ENCODE results near the gene CRABP1. TPM values are rescaled to one million over a fixed set of nuclear protein-coding genes. Genes with fewer than 3 reads are reported as not detected.
A peak's percentile ranks its signal among the peaks of the same experiment; 100 is the strongest.

CRABP1 gene
- 100 to 1,000 TPM; 103 TPM for total RNA-seq
- 2,939 TPM for polyA plus RNA-seq (2013, experiment 1 of 2)
- polyA plus RNA-seq (2013, experiment 2 of 2), result 3,263 TPM
- long read RNA-seq, experiment 1, transcript CRABP1-201 (4 exons, 772 nt), result major isoform, 79 of 88 reads
- long read RNA-seq, experiment 1, partial matches to known transcripts, result 2 of 88 reads
- long read RNA-seq, experiment 1, other reads (novel, unspliced or antisense), result 5 of 88 reads
- long read RNA-seq, experiment 2, transcript CRABP1-201 (4 exons, 772 nt), result major isoform, 71 of 72 reads
- long read RNA-seq, experiment 2, partial matches to known transcripts, result 0 of 72 reads
- long read RNA-seq, experiment 2, other reads (novel, unspliced or antisense), result 1 of 72 reads
- long read RNA-seq, experiment 3, transcript CRABP1-201 (4 exons, 772 nt), result major isoform, 36 of 36 reads
- long read RNA-seq, experiment 3, partial matches to known transcripts, result 0 of 36 reads
- long read RNA-seq, experiment 3, other reads (novel, unspliced or antisense), result 0 of 36 reads
- long read RNA-seq, experiment 4, transcript CRABP1-201 (4 exons, 772 nt), result major isoform, 9 of 10 reads
- long read RNA-seq, experiment 4, partial matches to known transcripts, result 0 of 10 reads
- long read RNA-seq, experiment 4, other reads (novel, unspliced or antisense), result 0 of 10 reads

DNA sequence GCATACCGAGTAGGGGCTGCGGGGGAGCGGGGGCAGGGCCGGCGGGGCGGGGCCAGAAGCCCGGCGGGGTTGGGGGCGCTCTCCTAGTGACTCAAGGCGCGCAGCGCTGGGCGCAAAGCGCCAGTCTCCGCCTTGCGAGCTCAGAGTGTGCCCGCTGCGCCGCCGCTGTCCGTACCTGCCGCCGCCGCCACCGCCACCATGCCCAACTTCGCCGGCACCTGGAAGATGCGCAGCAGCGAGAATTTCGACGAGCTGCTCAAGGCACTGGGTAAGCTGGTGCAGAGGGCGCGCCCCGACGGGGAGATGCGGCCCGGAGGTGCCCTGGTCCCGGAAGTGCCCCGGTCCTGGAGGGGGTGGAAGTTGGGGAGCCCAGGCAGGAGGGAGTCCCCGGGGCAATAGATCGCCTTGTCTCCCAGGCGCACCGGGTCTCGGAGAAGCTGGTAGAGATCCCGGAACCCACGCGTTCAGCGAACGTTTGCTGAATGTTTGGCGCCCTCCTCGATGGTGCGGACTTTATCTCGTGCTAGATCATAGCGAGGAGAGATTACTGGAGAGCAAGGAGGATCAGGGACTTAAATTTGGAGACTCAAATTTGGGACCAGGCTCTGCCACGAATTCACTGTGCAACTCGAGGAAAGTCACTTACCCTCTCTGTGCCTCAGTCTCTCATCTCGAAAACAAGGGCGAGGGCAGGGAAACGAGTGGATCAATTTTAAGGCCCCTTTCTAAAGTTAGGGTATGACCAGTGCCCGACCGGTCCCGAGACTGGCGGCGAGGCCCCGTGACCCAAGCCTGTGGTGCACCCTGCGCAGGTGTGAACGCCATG, at the start of gene CRABP1:
Gene CRABP1 (plus strand): TSS at position 123 of the 826 bp plus-strand sequence. CDS start 76 bp downstream, at position 199.
- Mint-ChIP-seq H3K4me1 (peaks cover 3% of the 10 kb centered on the region), H3K4me3 (peak within 1 kb of the TSS; percentile 60), H3K9me3 (no peaks in the 10 kb centered on the region), H3K27me3 (ENCODE audit: insufficient read depth) (peaks cover 55% of the 10 kb centered on the region), H3K27ac (no peak within 1 kb of the TSS), H3K36me3 (ENCODE audit: low read depth) (peaks cover 2% of the 10 kb centered on the region)
- peaks cover 59% of the 10 kb centered on the region for H3K27me3 ChIP-seq (ENCODE audit: control insufficient read depth, insufficient read depth, low read length, poor library complexity, severe bottlenecking)
- H3K36me3 ChIP-seq (ENCODE audit: control insufficient read depth, insufficient read depth, low read length), result no peaks in the 10 kb centered on the region
- no peaks in the 10 kb centered on the region for H3K4me1 ChIP-seq (ENCODE audit: control insufficient read depth, insufficient read depth, low read length)
- peak; percentile 89 for DNase-seq
- peak within 1 kb of the TSS; percentile 77 for H3K27ac ChIP-seq (ENCODE audit: low read depth, low read length)
- H3K4me3 ChIP-seq (ENCODE audit: low read length), result peak within 1 kb of the TSS; percentile 79
- WGBS, 2 experiments (ENCODE audit: insufficient coverage in 1 of 2, insufficient read length in 1 of 2), result 3% methylated on average over 16 to 67 of the region's 67 CpGs
- peak; percentile 36 for TF ChIP-seq CTCF (conservative IDR thresholded peaks at IDR 0.05)
- H3K9me3 ChIP-seq (ENCODE audit: control insufficient read depth, low read length), result no peaks in the 10 kb centered on the region
- no peak within 1 kb of the TSS for H3K9ac ChIP-seq (ENCODE audit: extremely low read depth, low read length, poor library complexity, severe bottlenecking)

- peaks cover 18% of the 10 kb centered on the region for H3K36me3 Mint-ChIP-seq (ENCODE audit: low read depth)
- no peak overlapping the region for H3K4me3 Mint-ChIP-seq
- no peak for TF ChIP-seq CTCF (conservative IDR thresholded peaks at IDR 0.05)
- no peak overlapping the region for H3K27ac Mint-ChIP-seq
- H3K27ac ChIP-seq (ENCODE audit: low read depth, low read length), result no peak overlapping the region
- peaks cover 62% of the 10 kb centered on the region for H3K36me3 ChIP-seq (ENCODE audit: control insufficient read depth, insufficient read depth, low read length)
- H3K27me3 ChIP-seq (ENCODE audit: control insufficient read depth, insufficient read depth, low read length, poor library complexity, severe bottlenecking), result no peaks in the 10 kb centered on the region
- WGBS, 2 experiments (ENCODE audit: insufficient coverage in 1 of 2, insufficient read length in 1 of 2), result 75 to 80% methylated on average over 2 of the region's 2 CpGs
- H3K4me1 Mint-ChIP-seq, result no peaks in the 10 kb centered on the region
- H3K27me3 Mint-ChIP-seq (ENCODE audit: insufficient read depth), result no peaks in the 10 kb centered on the region
- H3K9me3 ChIP-seq (ENCODE audit: control insufficient read depth, low read length), result no peaks in the 10 kb centered on the region
- no peaks in the 10 kb centered on the region for H3K9me3 Mint-ChIP-seq
- H3K4me1 ChIP-seq (ENCODE audit: control insufficient read depth, insufficient read depth, low read length), result no peaks in the 10 kb centered on the region
- H3K4me3 ChIP-seq (ENCODE audit: low read length), result no peak overlapping the region
- no peak for DNase-seq
- no peak overlapping the region for H3K9ac ChIP-seq (ENCODE audit: extremely low read depth, low read length, poor library complexity, severe bottlenecking)
Observed at GRCh38 chr15:78291052-78291451, 49.1 kb upstream of the CRABP1 start.

DNA sequence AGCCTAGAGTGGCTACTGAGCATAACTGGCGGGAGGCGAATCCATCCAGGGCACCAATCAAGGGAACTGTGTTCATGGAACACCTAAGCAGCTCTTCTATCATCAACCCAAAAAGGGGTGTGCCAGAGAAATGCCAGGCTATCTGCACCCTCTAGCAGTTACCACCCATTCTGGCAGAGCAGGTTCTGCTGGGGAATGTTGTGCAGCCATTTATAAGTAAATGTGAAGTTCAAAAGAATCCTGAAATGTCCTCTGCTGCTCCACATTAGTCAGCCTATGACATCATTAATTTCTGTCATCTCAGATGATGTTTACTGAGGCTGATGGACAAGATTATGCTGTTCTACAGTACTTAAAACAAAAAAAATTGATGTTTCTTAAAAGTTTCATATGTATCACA, 48.5 kb upstream of the CRABP1 start:
- Histone ChIP-seq H3K9ac (ENCODE audit: extremely low read depth, low read length, poor library complexity, severe bottlenecking) (no peak overlapping the region), H3K9me3 (ENCODE audit: control insufficient read depth, low read length) (no peaks in the 10 kb centered on the region), H3K4me1 (ENCODE audit: control insufficient read depth, insufficient read depth, low read length) (no peaks in the 10 kb centered on the region), H3K27ac (ENCODE audit: low read depth, low read length) (no peak overlapping the region), H3K36me3 (ENCODE audit: control insufficient read depth, insufficient read depth, low read length) (peaks cover 56% of the 10 kb centered on the region), H3K27me3 (ENCODE audit: control insufficient read depth, insufficient read depth, low read length, poor library complexity, severe bottlenecking) (no peaks in the 10 kb centered on the region), H3K4me3 (ENCODE audit: low read length) (no peak overlapping the region)
- WGBS, 2 experiments (ENCODE audit: insufficient coverage in 1 of 2, insufficient read length in 1 of 2), result 89% methylated on average over 2 of the region's 2 CpGs; no CpG with 5 or more reads in 1 of the 2 experiments
- Mint-ChIP-seq H3K36me3 (ENCODE audit: low read depth) (peaks cover 12% of the 10 kb centered on the region), H3K27me3 (ENCODE audit: insufficient read depth) (no peaks in the 10 kb centered on the region), H3K4me3 (no peak overlapping the region), H3K27ac (no peak overlapping the region), H3K9me3 (no peaks in the 10 kb centered on the region), H3K4me1 (no peaks in the 10 kb centered on the region)
- TF ChIP-seq CTCF (conservative IDR thresholded peaks at IDR 0.05), result no peak
- no peak for DNase-seq
